Mesenchymal stem cell (in vitro differentiated cells and primary cell): ENCODE measurements around the gene WWP2.

Experiments
- DNase-seq: peaks from one replicate; pipeline ENCODE4 v3.0.0-alpha.2; 2013
- H2AFZ ChIP-seq: one replicate; pipeline ENCODE4 v1.6.1; 2013; ENCODE audit warnings: low read depth, mild to moderate bottlenecking, control low read depth, inconsistent platforms, low read length, moderate library complexity
- H2AK5ac ChIP-seq: 2 replicates; pipeline ENCODE4 v1.6.1; 2013; ENCODE audit warnings: low read length, moderate library complexity, mild to moderate bottlenecking, inconsistent platforms; ENCODE audit not compliant: severe bottlenecking
- H2BK120ac ChIP-seq: one replicate; pipeline ENCODE4 v1.6.1; 2013; ENCODE audit warnings: low read depth, mild to moderate bottlenecking, inconsistent platforms, low read length, moderate library complexity
- H2BK12ac ChIP-seq, 2 experiments: one replicate each; pipeline ENCODE4 v1.6.1; 2013; ENCODE audit warnings: inconsistent platforms in 2 of 2, low read length in 2 of 2, mild to moderate bottlenecking in 2 of 2, moderate library complexity in 2 of 2, control low read depth in 1 of 2
- H2BK15ac ChIP-seq: one replicate; pipeline ENCODE4 v1.6.1; 2013; ENCODE audit warnings: mild to moderate bottlenecking, low read depth, inconsistent platforms; ENCODE audit not compliant: poor library complexity, severe bottlenecking
- H2BK5ac ChIP-seq: 2 replicates; pipeline ENCODE4 v1.6.1; 2013; ENCODE audit warnings: low read depth, mild to moderate bottlenecking, low read length, control low read depth, inconsistent platforms; ENCODE audit not compliant: poor library complexity, severe bottlenecking
- H3K14ac ChIP-seq, 2 experiments: one replicate each; pipeline ENCODE4 v1.6.1; 2013; ENCODE audit warnings: inconsistent platforms in 2 of 2, low read length in 2 of 2, control low read depth in 1 of 2, mild to moderate bottlenecking in 1 of 2, moderate library complexity in 1 of 2
- H3K18ac ChIP-seq, 2 experiments: one replicate each; pipeline ENCODE4 v1.6.1; 2013; ENCODE audit warnings: inconsistent platforms in 2 of 2, low read length in 2 of 2, control low read depth in 1 of 2, low read depth in 1 of 2, mild to moderate bottlenecking in 1 of 2
- H3K23ac ChIP-seq, 2 experiments: one replicate each; pipeline ENCODE4 v1.6.1; 2013; ENCODE audit warnings: inconsistent platforms in 2 of 2, low read length in 2 of 2, mild to moderate bottlenecking in 2 of 2, moderate library complexity in 2 of 2, control low read depth in 1 of 2
- H3K27ac ChIP-seq: 2 replicates; pipeline ENCODE4 v1.5.1; 2013; ENCODE audit warnings: mild to moderate bottlenecking, moderate library complexity, low read length, control low read depth, inconsistent platforms; ENCODE audit not compliant: poor library complexity, severe bottlenecking
- H3K27me3 ChIP-seq, 2 experiments: 2 replicates each; pipeline versions ENCODE4 v1.6.1 to v1.7.0; 2013; ENCODE audit warnings: low read length in 2 of 2, mild to moderate bottlenecking in 2 of 2, moderate library complexity in 2 of 2, control low read depth in 1 of 2, inconsistent platforms in 1 of 2; ENCODE audit not compliant: control insufficient read depth in 1 of 2, insufficient read depth in 1 of 2
- H3K36me3 ChIP-seq, 2 experiments: 2 replicates each; pipeline versions ENCODE4 v1.6.1 to v1.7.0; 2013; ENCODE audit warnings: low read length in 2 of 2, control low read depth in 1 of 2, inconsistent platforms in 1 of 2, low read depth in 1 of 2, mild to moderate bottlenecking in 1 of 2; ENCODE audit not compliant: insufficient read depth in 2 of 2, control insufficient read depth in 1 of 2
- H3K4ac ChIP-seq, 2 experiments: one replicate each; pipeline ENCODE4 v1.6.1; 2013; ENCODE audit warnings: inconsistent platforms in 2 of 2, low read length in 2 of 2, mild to moderate bottlenecking in 2 of 2, moderate library complexity in 2 of 2, control low read depth in 1 of 2, low read depth in 1 of 2
- H3K4me1 ChIP-seq: 2 replicates; pipeline ENCODE4 v1.6.1; 2013; ENCODE audit warnings: low read depth, low read length, control low read depth; ENCODE audit not compliant: control insufficient read depth, insufficient read depth
- H3K4me2 ChIP-seq: 2 replicates; pipeline ENCODE4 v1.6.1; 2013; ENCODE audit warnings: low read length, mild to moderate bottlenecking, inconsistent platforms; ENCODE audit not compliant: poor library complexity, severe bottlenecking
- H3K4me3 ChIP-seq, 2 experiments: 2 replicates each; pipeline versions ENCODE4 v1.5.1 to v1.7.0; 2013; ENCODE audit warnings: low read length in 2 of 2, mild to moderate bottlenecking in 2 of 2, control low read depth in 1 of 2, low read depth in 1 of 2; ENCODE audit not compliant: insufficient read depth in 1 of 2
- H3K79me1 ChIP-seq: replicated peaks from 2 replicates; pipeline ENCODE4 v1.6.1; 2013; ENCODE audit warnings: mild to moderate bottlenecking, control low read depth, low read length, inconsistent platforms; ENCODE audit not compliant: poor library complexity, severe bottlenecking
- H3K9ac ChIP-seq: 2 replicates; pipeline ENCODE4 v1.7.0; 2013; ENCODE audit warnings: mild to moderate bottlenecking, low read length, moderate library complexity
- H3K9me3 ChIP-seq: 2 replicates; pipeline ENCODE4 v1.7.0; 2013; ENCODE audit warnings: mild to moderate bottlenecking, low read length; ENCODE audit not compliant: control insufficient read depth
- H4K8ac ChIP-seq: one replicate; pipeline ENCODE4 v1.6.1; 2013; ENCODE audit warnings: inconsistent platforms, mild to moderate bottlenecking, low read length, moderate library complexity
- H4K91ac ChIP-seq: one replicate; pipeline ENCODE4 v1.6.1; 2013; ENCODE audit warnings: mild to moderate bottlenecking, low read length, inconsistent platforms
- WGBS: methylation state at CpG from one replicate; pipeline ENCODE4 v1.1.7; 2013; ENCODE audit warnings: mixed read lengths; 5-methylcytosine and 5-hydroxymethylcytosine counted together

The WWP2 gene

DNA sequence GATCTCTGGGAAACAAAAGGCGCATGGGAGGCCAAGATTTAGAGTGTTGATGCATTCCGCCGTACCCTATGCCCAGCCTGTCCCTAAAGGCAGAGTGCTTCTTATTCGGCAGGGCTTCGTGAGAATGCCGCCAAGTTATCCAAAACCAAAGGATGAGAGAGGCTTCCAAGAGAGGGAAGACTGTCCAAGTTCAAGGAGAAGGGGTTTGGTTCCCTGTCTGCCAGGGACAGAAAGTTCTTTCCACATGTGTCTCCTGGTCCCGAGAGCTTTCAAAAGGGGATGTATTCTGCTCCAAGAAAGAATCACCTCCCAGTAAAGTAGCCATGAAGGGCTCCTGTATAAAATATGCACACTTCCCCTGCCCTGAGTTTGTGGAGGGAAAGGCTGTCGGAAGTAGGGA is 146.9 kb downstream of the WWP2 start:
- DNase-seq = no peak
- Histone ChIP-seq H4K8ac (no peak overlapping the region), H3K36me3 (peaks cover 8 to 10% of the 10 kb centered on the region in 2 experiments), H3K27ac (no peak overlapping the region), H2BK5ac (no peak overlapping the region), H2BK12ac (no peak overlapping the region), H3K4me1 (peaks cover 5% of the 10 kb centered on the region), H2BK120ac (no peak overlapping the region), H3K9me3 (no peaks in the 10 kb centered on the region), H3K18ac (no peak overlapping the region), H3K23ac (no peak overlapping the region), H3K4ac (no peak overlapping the region), H2BK15ac (no peak overlapping the region), H3K79me1 (no peaks in the 10 kb centered on the region), H3K14ac (no peak overlapping the region), H2AK5ac (no peak overlapping the region), H4K91ac (no peak overlapping the region), H3K4me3 (no peak overlapping the region), H3K27me3 (no peaks in the 10 kb centered on the region), H3K4me2 (no peak overlapping the region), H3K9ac (no peak overlapping the region), H2AFZ (no peak overlapping the region)
- WGBS = 95% methylated on average over 7 of the region's 8 CpGs

DNA sequence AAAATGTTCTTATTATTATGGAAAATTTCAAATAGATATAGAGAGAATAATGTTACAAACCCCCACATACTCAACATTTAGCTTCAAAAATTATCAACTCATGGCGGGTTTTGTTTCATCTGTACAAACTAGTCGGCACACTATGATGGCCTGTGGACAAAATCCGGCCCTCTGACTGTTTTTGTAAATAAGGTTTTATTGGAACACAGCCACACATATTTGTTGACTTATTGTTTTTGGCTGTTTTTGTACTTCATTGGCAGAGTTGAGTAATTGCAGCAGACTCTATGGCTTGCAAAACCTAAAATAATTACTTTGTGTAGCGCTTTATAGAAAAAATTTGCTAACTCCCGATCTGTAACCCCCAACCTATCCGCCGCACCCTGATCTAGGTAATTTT is 147.6 kb downstream of the WWP2 start:
- peaks cover 5% of the 10 kb centered on the region for H3K4me1 ChIP-seq
- no peak overlapping the region for H3K14ac ChIP-seq
- H4K91ac ChIP-seq = no peak overlapping the region
- H3K4ac ChIP-seq = no peak overlapping the region
- no peak overlapping the region for H3K23ac ChIP-seq
- H2BK120ac ChIP-seq = no peak overlapping the region
- DNase-seq = no peak
- no peak overlapping the region for H2BK15ac ChIP-seq
- H3K27me3 ChIP-seq = no peaks in the 10 kb centered on the region
- no peak overlapping the region for H2BK12ac ChIP-seq
- H3K36me3 ChIP-seq = peaks cover 8 to 10% of the 10 kb centered on the region in 2 experiments
- H3K18ac ChIP-seq = no peak overlapping the region
- no peak overlapping the region for H3K9ac ChIP-seq
- no peak overlapping the region for H3K4me3 ChIP-seq
- H3K27ac ChIP-seq = no peak overlapping the region
- H3K79me1 ChIP-seq = no peaks in the 10 kb centered on the region
- H4K8ac ChIP-seq = no peak overlapping the region
- no peak overlapping the region for H2AFZ ChIP-seq
- no peak overlapping the region for H2AK5ac ChIP-seq
- no peaks in the 10 kb centered on the region for H3K9me3 ChIP-seq
- H3K4me2 ChIP-seq = no peak overlapping the region
- H2BK5ac ChIP-seq = no peak overlapping the region
- WGBS = 100% methylated on average over 7 of the region's 7 CpGs

DNA sequence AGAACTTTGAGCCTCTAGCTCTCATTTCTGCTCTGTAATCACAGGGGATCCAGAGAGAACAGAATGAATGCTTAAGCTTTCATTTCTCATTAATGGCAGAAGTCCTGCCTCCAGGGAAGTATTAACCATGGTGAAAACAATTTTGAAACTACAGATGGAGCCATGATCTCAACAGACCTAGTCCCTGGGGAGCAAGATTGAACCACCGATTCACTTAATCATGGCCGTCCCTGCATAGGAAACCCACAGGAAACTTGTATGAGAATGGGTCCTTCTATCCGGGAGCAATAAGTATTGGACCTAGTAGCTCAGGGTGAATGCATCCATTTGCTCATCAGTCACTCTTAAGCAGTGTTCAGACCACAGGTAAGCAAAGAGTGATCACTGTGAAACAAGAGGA is 148.8 kb downstream of the WWP2 start:
- H3K27me3 ChIP-seq = no peaks in the 10 kb centered on the region
- H3K4me1 ChIP-seq = peaks cover 5% of the 10 kb centered on the region
- H2BK5ac ChIP-seq = no peak overlapping the region
- no peak overlapping the region for H3K23ac ChIP-seq
- H3K18ac ChIP-seq = no peak overlapping the region
- H4K91ac ChIP-seq = no peak overlapping the region
- H3K9ac ChIP-seq = no peak overlapping the region
- no peak overlapping the region for H4K8ac ChIP-seq
- no peak overlapping the region for H3K27ac ChIP-seq
- H3K14ac ChIP-seq = no peak overlapping the region
- H2BK12ac ChIP-seq = no peak overlapping the region
- no peak overlapping the region for H2AFZ ChIP-seq
- H2BK15ac ChIP-seq = no peak overlapping the region
- H2BK120ac ChIP-seq = no peak overlapping the region
- no peak overlapping the region for H2AK5ac ChIP-seq
- H3K79me1 ChIP-seq = no peaks in the 10 kb centered on the region
- H3K4me2 ChIP-seq = no peak overlapping the region
- H3K4ac ChIP-seq = no peak overlapping the region
- H3K4me3 ChIP-seq = no peak overlapping the region
- WGBS = 99% methylated on average over 3 of the region's 3 CpGs
- no peaks in the 10 kb centered on the region for H3K9me3 ChIP-seq
- no peak for DNase-seq
- peaks cover 8 to 10% of the 10 kb centered on the region in 2 experiments for H3K36me3 ChIP-seq

DNA sequence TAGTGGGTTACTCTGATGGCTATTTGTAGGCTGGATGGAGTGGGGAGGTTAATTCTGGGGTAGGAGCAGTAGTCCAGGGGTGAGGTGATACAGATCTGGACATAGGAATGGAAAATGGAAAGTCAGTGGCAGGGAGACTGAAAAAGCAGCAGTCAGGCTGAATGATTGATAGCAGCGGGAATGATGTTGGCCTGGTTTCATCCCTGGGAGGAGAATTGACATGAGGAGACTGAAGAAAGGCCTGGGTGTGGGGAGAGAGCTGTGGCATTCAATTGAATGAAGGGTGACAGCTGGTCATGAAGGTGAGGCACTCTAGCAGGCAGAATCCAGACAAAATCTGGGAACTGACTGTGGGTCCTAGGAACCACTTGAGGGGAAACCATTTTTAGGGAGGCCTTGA is 154.3 kb downstream of the WWP2 start:
- no peak overlapping the region for H4K91ac ChIP-seq
- no peak overlapping the region for H3K27ac ChIP-seq
- H3K4me2 ChIP-seq = no peak overlapping the region
- no peaks in the 10 kb centered on the region for H3K27me3 ChIP-seq
- no peak for DNase-seq
- no peaks in the 10 kb centered on the region for H3K9me3 ChIP-seq
- no peak overlapping the region for H3K23ac ChIP-seq
- H2AK5ac ChIP-seq = peak overlapping the region; percentile 20
- no peak overlapping the region for H2BK120ac ChIP-seq
- no peak overlapping the region for H3K4ac ChIP-seq
- no peaks in the 10 kb centered on the region for H3K36me3 ChIP-seq
- H2AFZ ChIP-seq = no peak overlapping the region
- no peak overlapping the region for H4K8ac ChIP-seq
- no peak overlapping the region for H2BK15ac ChIP-seq
- H2BK12ac ChIP-seq = no peak overlapping the region
- H3K14ac ChIP-seq = no peak overlapping the region
- no peaks in the 10 kb centered on the region for H3K79me1 ChIP-seq
- no peak overlapping the region for H3K9ac ChIP-seq
- 100% methylated on average over 1 of the region's 1 CpG for WGBS
- peaks cover 7% of the 10 kb centered on the region for H3K4me1 ChIP-seq
- H3K18ac ChIP-seq = no peak overlapping the region
- no peak overlapping the region for H2BK5ac ChIP-seq
- no peak overlapping the region for H3K4me3 ChIP-seq
